Sigmoid colon (tissue), 4 donors: ENCODE data around the gene LYRM4.

Source experiments
- EP300 ChIP-seq, 4 donors: sonication (generic); formaldehyde crosslinking; IDR thresholded peaks; one replicate each; pipeline ENCODE4 v1.6.1; 2017; ENCODE audit warnings: antibody characterized with exemption in 4 of 4
- POLR2A ChIP-seq, 2 donors: fragments of 450-650 bp; IDR thresholded peaks; one replicate each; pipeline ENCODE4 v1.6.1; 2016; ENCODE audit warnings: antibody characterized with exemption in 2 of 2, mild to moderate bottlenecking in 2 of 2, moderate library complexity in 2 of 2
- POLR2AphosphoS5 ChIP-seq, 4 donors: sonication (generic); formaldehyde crosslinking; IDR thresholded peaks; one replicate each; pipeline ENCODE4 v1.6.1; 2017; ENCODE audit warnings: antibody characterized with exemption in 4 of 4
- TF ChIP-seq, protein P1 (sequence below), 4 experiments: fragments of 450-650 bp in 3 of 4; fragments of 200-600 bp in 1 of 4; IDR thresholded peaks; one replicate each; pipeline ENCODE4 v1.5.1; 2016 to 2019; ENCODE audit warnings: antibody characterized with exemption in 4 of 4, mild to moderate bottlenecking in 3 of 4, moderate library complexity in 2 of 4

DNA sequence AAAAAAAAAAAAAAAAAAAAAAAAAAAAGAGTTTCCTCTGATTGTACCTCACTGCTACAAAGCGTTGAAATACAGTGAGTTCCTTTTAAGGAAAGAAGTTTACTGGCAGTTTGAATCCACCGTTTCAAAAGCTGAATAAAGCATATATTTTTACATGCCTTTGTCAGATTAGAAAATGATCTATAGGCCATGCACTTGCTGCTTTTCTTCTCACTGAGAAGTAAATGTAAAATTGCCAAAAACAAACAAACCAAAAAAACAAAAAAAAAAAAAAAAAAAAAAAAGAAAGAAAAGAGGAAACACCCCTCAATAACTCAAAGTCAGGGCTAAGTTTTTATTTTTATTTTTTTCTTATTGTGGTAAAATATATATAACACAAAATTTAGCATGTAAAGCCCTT lies 81.9 kb downstream of the LYRM4 start:
- TF ChIP-seq POLR2A (IDR thresholded peaks at IDR 0.05) (no peak), EP300 (IDR thresholded peaks at IDR 0.05) (no peak), POLR2AphosphoS5 (IDR thresholded peaks at IDR 0.05) (no peak)
- TF ChIP-seq, protein P1, sequence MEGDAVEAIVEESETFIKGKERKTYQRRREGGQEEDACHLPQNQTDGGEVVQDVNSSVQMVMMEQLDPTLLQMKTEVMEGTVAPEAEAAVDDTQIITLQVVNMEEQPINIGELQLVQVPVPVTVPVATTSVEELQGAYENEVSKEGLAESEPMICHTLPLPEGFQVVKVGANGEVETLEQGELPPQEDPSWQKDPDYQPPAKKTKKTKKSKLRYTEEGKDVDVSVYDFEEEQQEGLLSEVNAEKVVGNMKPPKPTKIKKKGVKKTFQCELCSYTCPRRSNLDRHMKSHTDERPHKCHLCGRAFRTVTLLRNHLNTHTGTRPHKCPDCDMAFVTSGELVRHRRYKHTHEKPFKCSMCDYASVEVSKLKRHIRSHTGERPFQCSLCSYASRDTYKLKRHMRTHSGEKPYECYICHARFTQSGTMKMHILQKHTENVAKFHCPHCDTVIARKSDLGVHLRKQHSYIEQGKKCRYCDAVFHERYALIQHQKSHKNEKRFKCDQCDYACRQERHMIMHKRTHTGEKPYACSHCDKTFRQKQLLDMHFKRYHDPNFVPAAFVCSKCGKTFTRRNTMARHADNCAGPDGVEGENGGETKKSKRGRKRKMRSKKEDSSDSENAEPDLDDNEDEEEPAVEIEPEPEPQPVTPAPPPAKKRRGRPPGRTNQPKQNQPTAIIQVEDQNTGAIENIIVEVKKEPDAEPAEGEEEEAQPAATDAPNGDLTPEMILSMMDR (IDR thresholded peaks at IDR 0.05), result no peak
